ENCODE results near the gene XG. TPM values are rescaled to one million over a fixed set of nuclear protein-coding genes. Genes with fewer than 3 reads are reported as not detected.
A peak's percentile ranks its signal among the peaks of the same experiment; 100 is the strongest.

XG gene
- total and polyA plus RNA-seq, 2 donors (not counting 3 experiments of a cell fraction or from before 2014, with no cell fraction given): 0.10 TPM; not detected in 1

- Histone ChIP-seq H3K79me2 (ENCODE audit: control insufficient read depth, insufficient read depth, low read length) (peaks cover 83% of the 10 kb centered on the region), H2AFZ (ENCODE audit: low read depth, low read length) (no peak overlapping the region), H3K36me3 (ENCODE audit: control insufficient read depth in 2 of 2, extremely low read depth in 1 of 2, insufficient read depth in 2 of 2, low read length in 2 of 2) (peaks cover 3 to 9% of the 10 kb centered on the region in 2 experiments), H3K27ac (ENCODE audit: insufficient read depth, low read depth, low read length) (peak overlapping the region; percentile 76), H3K9ac (replicated peaks; ENCODE audit: extremely low read depth, insufficient read depth, low read length) (peak overlapping the region; percentile 18), H3K9me3 (replicated peaks; ENCODE audit: control insufficient read depth, insufficient read depth, low read length) (no peaks in the 10 kb centered on the region), H4K20me1 (replicated peaks; ENCODE audit: control insufficient read depth, extremely low read depth, insufficient read depth, low read length) (no peaks in the 10 kb centered on the region), H3K4me2 (ENCODE audit: insufficient read depth, low read length) (no peak overlapping the region), H3K4me3 (replicated peaks in 1 of 3; ENCODE audit: insufficient read depth in 1 of 3, low read depth in 1 of 3, low read length in 3 of 3) (no peak overlapping the region), H3K4me1 (ENCODE audit: control insufficient read depth, extremely low read depth, insufficient read depth, low read length) (peaks cover 69% of the 10 kb centered on the region), H3K27me3 (ENCODE audit: control insufficient read depth in 2 of 2, insufficient read depth in 2 of 2, low read length in 2 of 2) (no peaks in the 10 kb centered on the region), H3K9me1 (replicated peaks; ENCODE audit: control insufficient read depth, extremely low read depth, insufficient read depth, low read length) (no peaks in the 10 kb centered on the region)
- ChIA-PET POLR2A (no interaction called here), CTCF (no interaction called here)
- intact Hi-C loops (cut with micrococcal nuclease) (no loop called here), dilution Hi-C loops (cut with MboI; ENCODE audit: extremely low pct_ligation_motif_present, low sequenced_read_pairs) (no loop called here)
- no TSS peak for BruUV-seq (replicated peaks)
- TF ChIP-seq JUN (IDR thresholded peaks at IDR 0.05; ENCODE audit: borderline replicate concordance, insufficient read depth, insufficient read length, low read depth) (no peak), GATA2 (IDR thresholded peaks at IDR 0.05; ENCODE audit: insufficient read depth, insufficient read length, low read depth, low read length) (no peak), MYC (IDR thresholded peaks at IDR 0.05; ENCODE audit: low read depth, low read length) (no peak), FOS (IDR thresholded peaks at IDR 0.05; ENCODE audit: borderline replicate concordance, insufficient read depth, low read length) (no peak), POLR2AphosphoS5 (IDR thresholded peaks at IDR 0.05; ENCODE audit: insufficient read depth, low read depth, low read length) (no peak)
- TF ChIP-seq, protein P1, sequence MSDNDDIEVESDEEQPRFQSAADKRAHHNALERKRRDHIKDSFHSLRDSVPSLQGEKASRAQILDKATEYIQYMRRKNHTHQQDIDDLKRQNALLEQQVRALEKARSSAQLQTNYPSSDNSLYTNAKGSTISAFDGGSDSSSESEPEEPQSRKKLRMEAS (IDR thresholded peaks at IDR 0.05; ENCODE audit: insufficient read depth, insufficient read length): no peak
- FAIRE-seq: no peak
- DNase-seq (ENCODE audit: low read depth, low spot score): no peak
These were observed 43.8 kb upstream of the XG start for GRCh38 chrX:2708021-2708420.

- no TSS peak for BruUV-seq (replicated peaks)
- Histone ChIP-seq H3K27me3 (ENCODE audit: control insufficient read depth in 2 of 2, insufficient read depth in 2 of 2, low read length in 2 of 2) (no peaks in the 10 kb centered on the region), H3K4me3 (replicated peaks in 1 of 3; ENCODE audit: insufficient read depth in 1 of 3, low read depth in 1 of 3, low read length in 3 of 3) (no peak overlapping the region), H4K20me1 (replicated peaks; ENCODE audit: control insufficient read depth, extremely low read depth, insufficient read depth, low read length) (no peaks in the 10 kb centered on the region), H3K9me3 (replicated peaks; ENCODE audit: control insufficient read depth, insufficient read depth, low read length) (no peaks in the 10 kb centered on the region), H3K36me3 (ENCODE audit: control insufficient read depth in 2 of 2, extremely low read depth in 1 of 2, insufficient read depth in 2 of 2, low read length in 2 of 2) (peaks cover 3 to 12% of the 10 kb centered on the region in 2 experiments), H3K9me1 (replicated peaks; ENCODE audit: control insufficient read depth, extremely low read depth, insufficient read depth, low read length) (no peaks in the 10 kb centered on the region), H2AFZ (ENCODE audit: low read depth, low read length) (no peak overlapping the region), H3K27ac (ENCODE audit: insufficient read depth, low read depth, low read length) (peak overlapping the region; percentile 76), H3K4me2 (ENCODE audit: insufficient read depth, low read length) (no peak overlapping the region), H3K79me2 (ENCODE audit: control insufficient read depth, insufficient read depth, low read length) (peaks cover 83% of the 10 kb centered on the region), H3K4me1 (ENCODE audit: control insufficient read depth, extremely low read depth, insufficient read depth, low read length) (peaks cover 63% of the 10 kb centered on the region), H3K9ac (replicated peaks; ENCODE audit: extremely low read depth, insufficient read depth, low read length) (no peak overlapping the region)
- FAIRE-seq (no peak), DNase-seq (ENCODE audit: low read depth, low spot score) (no peak)
- intact Hi-C loops (cut with micrococcal nuclease): no loop called here
- TF ChIP-seq FOS (IDR thresholded peaks at IDR 0.05; ENCODE audit: borderline replicate concordance, insufficient read depth, low read length): no peak
- dilution Hi-C loops (cut with MboI; ENCODE audit: extremely low pct_ligation_motif_present, low sequenced_read_pairs): no loop called here
- CTCF ChIA-PET: no interaction called here
- POLR2A ChIA-PET: no interaction called here
These were observed 43.1 kb upstream of the XG start for GRCh38 chrX:2708592-2709188.
